HG02571 (cell line): ENCODE measurements around the gene NOX3.
"Not testable (repeated sequence)": the region's sequence is repeated elsewhere in the genome, so short reads cannot be mapped to it uniquely, and the experiment has no call there.

Source experiments
- ATAC-seq: cut with Tn5 transposase; IDR thresholded peaks from one replicate; pipeline ENCODE4 v1.9.1; 2021; ENCODE audit warnings: mild to moderate bottlenecking, moderate library complexity; ENCODE audit not compliant: unreplicated experiment

The NOX3 gene

GRCh38 chr6:155470979-155471616 is 15.5 kb upstream of the NOX3 start:
- ATAC-seq: not testable (repeated sequence)

GRCh38 chr6:155468543-155468942 is 12.9 kb upstream of the NOX3 start:
- not testable (repeated sequence) for ATAC-seq

GRCh38 chr6:155466539-155466938 is 10.9 kb upstream of the NOX3 start:
- no peak for ATAC-seq

- ATAC-seq: no peak
Measured at GRCh38 chr6:155461556-155461955, 5.9 kb upstream of the NOX3 start.

- ATAC-seq: no peak
Measured at GRCh38 chr6:155454471-155454870, 1.2 kb downstream of the NOX3 start.

- no peak for ATAC-seq
Measured at GRCh38 chr6:155454008-155454407, 1.6 kb downstream of the NOX3 start.

- ATAC-seq: no peak
Measured at GRCh38 chr6:155452576-155452975, 3.1 kb downstream of the NOX3 start.

- not testable (repeated sequence) for ATAC-seq
Measured at GRCh38 chr6:155451530-155451929, 4.1 kb downstream of the NOX3 start.

- no peak for ATAC-seq
Measured at GRCh38 chr6:155450240-155450581, 5.4 kb downstream of the NOX3 start.

GRCh38 chr6:155449450-155450239 is 6.0 kb downstream of the NOX3 start:
- no peak for ATAC-seq

- no peak for ATAC-seq
Measured at GRCh38 chr6:155448668-155449449, 6.8 kb downstream of the NOX3 start.

GRCh38 chr6:155447949-155448348 is 7.7 kb downstream of the NOX3 start:
- no peak for ATAC-seq

GRCh38 chr6:155444952-155445903 is 10.4 kb downstream of the NOX3 start:
- ATAC-seq: no peak

GRCh38 chr6:155444120-155444917 is 11.3 kb downstream of the NOX3 start:
- no peak for ATAC-seq

GRCh38 chr6:155443168-155443567 is 12.5 kb downstream of the NOX3 start:
- ATAC-seq: no peak

GRCh38 chr6:155442562-155442961 is 13.1 kb downstream of the NOX3 start:
- ATAC-seq: no peak

GRCh38 chr6:155441112-155441465 is 14.6 kb downstream of the NOX3 start:
- ATAC-seq: no peak

- no peak for ATAC-seq
Measured at GRCh38 chr6:155440398-155441111, 15.1 kb downstream of the NOX3 start.

- no peak for ATAC-seq
Measured at GRCh38 chr6:155439376-155439775, 16.3 kb downstream of the NOX3 start.
